ENCODE results near the gene NDUFC2. TPM values are rescaled to one million over a fixed set of nuclear protein-coding genes. Genes with fewer than 3 reads are reported as not detected.

Gene NDUFC2
- total and polyA plus RNA-seq, 2 of the 13 experiments (the other 11 are each of a cell fraction or from before 2014, with no cell fraction given), result 256 to 363 TPM

GRCh38 chr11:78039919-78040671, 39.6 kb downstream of the NDUFC2 start (continued):
- TF ChIP-seq SAP130 (CRISPR knock-in tag; IDR thresholded peaks at IDR 0.05; ENCODE audit: low read depth) (peak; percentile 68), THYN1 (CRISPR knock-in tag; IDR thresholded peaks at IDR 0.05; ENCODE audit: borderline replicate concordance, low read depth) (no peak), ZNF430 (CRISPR knock-in tag; IDR thresholded peaks at IDR 0.05) (0 out of 2 replicates have a peak, but pooled peaks have one; percentile 31), HNF4A (CRISPR knock-in tag; IDR thresholded peaks at IDR 0.05) (peak; percentile 59; the same call in 1 of the 2 replicates), FOXA1 (IDR thresholded peaks at IDR 0.05) (no peak), FOXA1 (CRISPR knock-in tag; IDR thresholded peaks at IDR 0.05) (no peak), SOX6 (IDR thresholded peaks at IDR 0.05) (no peak), SOX6 (CRISPR knock-in tag; IDR thresholded peaks at IDR 0.05) (peak; percentile 56), ZNF512 (CRISPR knock-in tag; IDR thresholded peaks at IDR 0.05) (peak; percentile 98), HNRNPLL (IDR thresholded peaks at IDR 0.05; ENCODE audit: low read depth, low read length, poor library complexity, severe bottlenecking) (no peak), MED1 (CRISPR knock-in tag; IDR thresholded peaks at IDR 0.05) (peak; percentile 80), POLR2AphosphoS2 (IDR thresholded peaks at IDR 0.05; ENCODE audit: low read depth, low read length) (no peak), ZFP36L2 (CRISPR knock-in tag; IDR thresholded peaks at IDR 0.05) (no peak), ELF4 (CRISPR knock-in tag; IDR thresholded peaks at IDR 0.05; ENCODE audit: borderline replicate concordance) (0 out of 2 replicates have a peak, but pooled peaks have one; percentile 33), HNRNPUL1 (IDR thresholded peaks at IDR 0.05; ENCODE audit: low read depth, low read length) (no peak), ZNF724P (CRISPR knock-in tag; IDR thresholded peaks at IDR 0.05; ENCODE audit: borderline replicate concordance) (0 out of 2 replicates have a peak, but pooled peaks have one; percentile 18), HOXA9 (CRISPR knock-in tag; IDR thresholded peaks at IDR 0.05; ENCODE audit: borderline replicate concordance) (no peak), HMG20B (CRISPR knock-in tag; conservative IDR thresholded peaks at IDR 0.05) (no peak), ZNF292 (CRISPR knock-in tag; IDR thresholded peaks at IDR 0.05; ENCODE audit: borderline replicate concordance, low read depth) (peak; percentile 73; the same call in 1 of the 2 replicates), ZNF841 (CRISPR knock-in tag; IDR thresholded peaks at IDR 0.05; ENCODE audit: borderline replicate concordance) (no peak), ZNF891 (CRISPR knock-in tag; IDR thresholded peaks at IDR 0.05) (no peak)
